ENCODE data around the gene NIN.
A peak's percentile ranks its signal among the peaks of the same experiment; 100 is the strongest.

The NIN gene

DNA sequence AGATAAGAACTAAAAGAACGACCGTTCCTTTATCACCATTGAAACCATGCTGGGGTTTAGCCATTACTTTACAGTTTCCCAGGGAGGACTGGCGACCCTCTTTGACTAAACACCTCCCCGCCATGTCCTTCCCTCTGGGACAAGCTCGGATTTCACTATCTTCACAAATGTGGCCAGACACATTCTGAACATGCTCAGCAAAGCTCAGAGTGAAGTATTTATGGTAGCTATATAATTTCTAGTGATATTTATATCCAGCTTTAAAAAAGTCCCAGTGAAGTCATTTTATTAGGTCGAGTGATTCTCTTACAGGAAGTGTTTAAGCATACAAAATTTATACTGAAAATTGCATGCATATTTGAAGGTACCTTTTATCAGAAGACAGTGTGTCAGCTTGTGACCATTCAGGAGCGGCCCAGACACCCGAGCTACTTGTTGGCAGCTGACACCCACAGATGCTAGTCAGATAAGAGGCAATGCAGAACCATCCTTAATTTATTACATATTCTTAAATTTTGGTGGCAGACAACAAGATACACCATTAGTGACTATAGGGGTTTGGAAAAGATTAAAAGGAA lies 36.8 kb downstream of the NIN start:
- 84 to 87% methylated on average over 8 of the region's 8 CpGs for WGBS, 2 experiments
- Histone ChIP-seq H3K4me3 (ENCODE audit: insufficient read depth, low read depth, low read length) (no peak overlapping the region), H3K4me1 (ENCODE audit: control insufficient read depth, insufficient read depth, low read length) (peaks cover 22% of the 10 kb centered on the region), H3K27ac (ENCODE audit: insufficient read depth, low read depth, low read length, poor library complexity, severe bottlenecking) (no peak overlapping the region), H3K9me3 (ENCODE audit: control insufficient read depth, low read length) (no peaks in the 10 kb centered on the region), H3K36me3 (ENCODE audit: control insufficient read depth, insufficient read depth, low read length) (peaks cover 10% of the 10 kb centered on the region), H3K27me3 (ENCODE audit: control insufficient read depth, insufficient read depth, low read length, poor library complexity, severe bottlenecking) (no peaks in the 10 kb centered on the region)

DNA sequence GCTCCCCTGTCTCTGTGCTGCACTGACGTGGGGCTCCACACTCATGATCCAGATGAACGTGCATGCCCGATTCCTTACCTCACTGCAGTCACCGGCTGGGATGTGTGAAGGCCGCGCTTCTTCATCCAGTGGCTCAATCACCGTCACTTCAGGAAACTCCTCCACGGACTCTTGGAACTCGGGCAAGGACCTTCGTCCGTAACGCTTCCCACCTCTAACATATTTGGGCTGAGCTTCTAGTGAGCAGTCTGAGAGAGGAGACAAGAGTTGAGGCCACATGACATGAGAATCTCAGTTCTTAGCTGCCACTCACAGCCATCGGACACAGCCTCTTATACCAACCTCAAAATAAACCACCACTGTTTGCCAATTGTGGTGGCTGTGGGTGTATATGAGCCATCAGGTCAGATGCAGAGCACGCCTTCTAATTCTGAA lies 38.3 kb downstream of the NIN start:
- Histone ChIP-seq H3K36me3 (ENCODE audit: control insufficient read depth, insufficient read depth, low read length) (peaks cover 10% of the 10 kb centered on the region), H3K27ac (ENCODE audit: insufficient read depth, low read depth, low read length, poor library complexity, severe bottlenecking) (no peak overlapping the region), H3K9me3 (ENCODE audit: control insufficient read depth, low read length) (no peaks in the 10 kb centered on the region), H3K4me3 (ENCODE audit: insufficient read depth, low read depth, low read length) (no peak overlapping the region), H3K27me3 (ENCODE audit: control insufficient read depth, insufficient read depth, low read length, poor library complexity, severe bottlenecking) (no peaks in the 10 kb centered on the region), H3K4me1 (ENCODE audit: control insufficient read depth, insufficient read depth, low read length) (peaks cover 16% of the 10 kb centered on the region)
- WGBS, 2 experiments = 95% methylated on average over 14 of the region's 14 CpGs

DNA sequence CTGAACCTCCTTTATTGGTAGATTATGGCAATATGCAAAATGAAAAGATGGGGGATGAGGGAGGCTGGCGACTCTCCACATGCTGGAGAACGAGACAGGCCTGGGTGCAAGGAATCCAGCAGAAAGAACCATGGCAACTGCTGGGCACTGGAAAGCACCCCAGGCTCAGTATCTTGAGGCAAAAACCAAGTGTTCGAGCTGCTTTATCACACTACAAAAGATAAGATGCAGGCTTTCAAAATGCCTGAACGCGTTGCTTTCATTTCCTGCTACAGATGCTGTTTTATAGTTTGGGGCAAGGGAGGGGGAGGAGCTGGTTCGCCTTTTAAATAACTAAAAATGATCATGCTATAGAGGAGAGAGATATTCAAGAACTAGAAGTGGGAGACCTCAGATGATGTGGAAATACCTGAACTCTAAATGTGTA lies 38.9 kb downstream of the NIN start:
- H3K27ac ChIP-seq (ENCODE audit: insufficient read depth, low read depth, low read length, poor library complexity, severe bottlenecking) = no peak overlapping the region
- H3K9me3 ChIP-seq (ENCODE audit: control insufficient read depth, low read length) = no peaks in the 10 kb centered on the region
- H3K4me1 ChIP-seq (ENCODE audit: control insufficient read depth, insufficient read depth, low read length) = peaks cover 17% of the 10 kb centered on the region
- no peak overlapping the region for H3K4me3 ChIP-seq (ENCODE audit: insufficient read depth, low read depth, low read length)
- peaks cover 10% of the 10 kb centered on the region for H3K36me3 ChIP-seq (ENCODE audit: control insufficient read depth, insufficient read depth, low read length)
- WGBS, 2 experiments = 94 to 97% methylated on average over 6 of the region's 6 CpGs
- H3K27me3 ChIP-seq (ENCODE audit: control insufficient read depth, insufficient read depth, low read length, poor library complexity, severe bottlenecking) = no peaks in the 10 kb centered on the region

DNA sequence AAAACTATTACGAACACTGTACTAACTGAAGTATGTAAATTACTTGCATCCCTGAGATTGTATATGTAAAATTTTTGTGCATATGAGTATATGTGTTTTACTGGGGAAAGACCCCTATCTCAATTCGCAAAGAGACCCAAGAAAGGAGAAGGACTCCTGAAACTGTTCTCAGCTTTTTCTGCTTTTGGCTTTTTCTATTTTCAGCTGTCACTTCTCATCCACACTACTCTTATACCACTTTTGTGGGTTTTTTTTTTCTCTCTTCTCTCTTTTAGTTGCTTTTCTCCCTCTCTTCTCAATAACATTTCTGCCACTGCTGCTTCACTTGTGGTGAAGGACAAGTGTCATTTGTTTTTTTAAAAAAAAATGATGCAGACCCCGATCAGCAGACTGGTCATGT lies 39.8 kb downstream of the NIN start:
- H3K9me3 ChIP-seq (ENCODE audit: control insufficient read depth, low read length) = no peaks in the 10 kb centered on the region
- H3K4me3 ChIP-seq (ENCODE audit: insufficient read depth, low read depth, low read length) = no peak overlapping the region
- H3K36me3 ChIP-seq (ENCODE audit: control insufficient read depth, insufficient read depth, low read length) = peaks cover 10% of the 10 kb centered on the region
- H3K27ac ChIP-seq (ENCODE audit: insufficient read depth, low read depth, low read length, poor library complexity, severe bottlenecking) = no peak overlapping the region
- peaks cover 22% of the 10 kb centered on the region for H3K4me1 ChIP-seq (ENCODE audit: control insufficient read depth, insufficient read depth, low read length)
- 94 to 98% methylated on average over 3 of the region's 3 CpGs for WGBS, 2 experiments
- no peaks in the 10 kb centered on the region for H3K27me3 ChIP-seq (ENCODE audit: control insufficient read depth, insufficient read depth, low read length, poor library complexity, severe bottlenecking)

DNA sequence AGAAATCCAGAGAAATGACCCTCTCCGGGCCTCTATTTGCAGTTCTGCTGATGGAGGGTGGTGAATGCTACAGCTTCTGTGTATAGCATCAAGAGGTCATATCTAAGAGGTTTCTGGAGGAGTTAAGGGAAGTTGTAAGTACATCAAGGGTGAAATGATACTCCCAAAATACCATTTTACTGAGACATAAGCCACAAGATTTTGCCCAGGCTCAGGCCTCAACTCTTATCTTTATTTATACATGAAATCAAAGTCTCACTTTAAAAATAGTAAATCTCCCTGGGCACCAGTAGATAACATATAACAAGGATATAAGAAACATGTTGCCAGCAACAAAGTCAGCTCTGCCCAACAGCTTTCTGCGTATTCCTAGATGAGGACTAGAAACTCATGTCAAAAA lies 40.4 kb downstream of the NIN start:
- Histone ChIP-seq H3K4me3 (ENCODE audit: insufficient read depth, low read depth, low read length) (no peak overlapping the region), H3K27me3 (ENCODE audit: control insufficient read depth, insufficient read depth, low read length, poor library complexity, severe bottlenecking) (no peaks in the 10 kb centered on the region), H3K9me3 (ENCODE audit: control insufficient read depth, low read length) (no peaks in the 10 kb centered on the region), H3K36me3 (ENCODE audit: control insufficient read depth, insufficient read depth, low read length) (peaks cover 10% of the 10 kb centered on the region), H3K4me1 (ENCODE audit: control insufficient read depth, insufficient read depth, low read length) (peaks cover 28% of the 10 kb centered on the region), H3K27ac (ENCODE audit: insufficient read depth, low read depth, low read length, poor library complexity, severe bottlenecking) (no peak overlapping the region)
- 93 to 96% methylated on average over 1 to 2 of the region's 2 CpGs for WGBS, 2 experiments

DNA sequence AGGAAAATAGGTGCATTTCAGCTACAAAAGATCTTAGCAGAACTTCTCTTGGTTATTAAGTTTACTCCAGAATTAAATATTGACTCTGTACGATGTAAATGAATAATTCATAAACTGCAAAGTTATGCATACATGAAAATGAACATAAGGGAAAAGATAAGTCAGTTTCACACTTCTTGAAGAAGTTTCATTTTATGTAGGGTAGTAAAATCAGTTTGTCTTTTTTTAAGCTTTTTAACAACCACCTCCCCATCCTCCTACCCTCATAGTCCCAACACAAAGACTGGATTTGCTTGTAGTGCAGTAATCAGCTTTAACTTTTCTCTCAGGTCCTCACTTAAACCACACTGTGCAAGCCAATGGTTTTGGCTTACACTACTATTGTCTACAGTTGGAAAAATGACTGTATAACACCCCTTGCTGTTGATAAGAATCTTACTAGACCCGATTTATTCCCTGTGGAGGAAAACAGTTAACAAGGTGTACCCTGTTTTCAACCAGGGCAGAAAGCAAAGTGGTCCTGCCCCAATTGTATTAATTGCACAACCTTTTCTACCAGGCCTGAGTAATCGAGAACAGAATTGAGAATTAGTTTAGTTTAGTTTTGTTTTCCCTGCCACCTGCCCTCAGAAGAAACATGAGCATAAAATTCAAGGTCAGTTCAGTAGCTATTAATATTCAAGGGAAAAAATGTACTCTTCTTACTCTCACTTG lies 44.1 kb downstream of the NIN start:
- Histone ChIP-seq H3K4me1 (ENCODE audit: control insufficient read depth, insufficient read depth, low read length) (peaks cover 40% of the 10 kb centered on the region), H3K27me3 (ENCODE audit: control insufficient read depth, insufficient read depth, low read length, poor library complexity, severe bottlenecking) (no peaks in the 10 kb centered on the region), H3K4me3 (ENCODE audit: insufficient read depth, low read depth, low read length) (no peak overlapping the region), H3K36me3 (ENCODE audit: control insufficient read depth, insufficient read depth, low read length) (peaks cover 10% of the 10 kb centered on the region), H3K9me3 (ENCODE audit: control insufficient read depth, low read length) (no peaks in the 10 kb centered on the region), H3K27ac (ENCODE audit: insufficient read depth, low read depth, low read length, poor library complexity, severe bottlenecking) (peak overlapping the region; percentile 36)
- WGBS, 2 experiments = 90 to 92% methylated on average over 2 to 3 of the region's 3 CpGs

DNA sequence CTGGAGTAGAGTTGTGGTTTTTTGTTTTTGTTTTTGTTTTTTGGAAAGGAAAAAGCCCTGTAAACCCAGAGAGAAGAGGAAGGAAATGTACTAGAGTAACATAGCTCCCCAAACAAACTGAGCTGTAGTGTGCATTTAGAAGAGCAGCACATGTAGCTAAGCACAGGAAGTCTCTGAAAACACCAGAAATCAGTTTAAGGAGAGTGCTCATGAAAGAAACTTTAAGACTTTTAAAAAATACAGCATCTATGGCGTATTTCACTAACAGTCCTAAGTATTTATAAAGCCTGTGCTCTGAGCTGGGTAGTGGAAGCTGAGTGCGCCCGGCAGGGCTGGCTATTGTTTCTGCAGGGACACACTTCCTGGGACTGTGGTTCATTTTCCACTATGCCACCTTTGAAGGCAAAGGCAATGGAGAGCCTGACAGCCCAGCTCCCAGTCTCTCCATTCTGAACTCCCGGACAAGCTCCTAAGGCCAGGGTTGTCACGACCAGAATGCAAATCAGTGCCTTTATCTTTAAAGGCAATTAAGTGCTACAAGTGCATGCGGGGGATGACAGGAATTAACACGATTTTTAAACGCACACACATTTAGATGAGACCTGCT lies 45.4 kb downstream of the NIN start:
- Histone ChIP-seq H3K36me3 (ENCODE audit: control insufficient read depth, insufficient read depth, low read length) (peaks cover 7% of the 10 kb centered on the region), H3K4me1 (ENCODE audit: control insufficient read depth, insufficient read depth, low read length) (peaks cover 40% of the 10 kb centered on the region), H3K4me3 (ENCODE audit: insufficient read depth, low read depth, low read length) (no peak overlapping the region), H3K27ac (ENCODE audit: insufficient read depth, low read depth, low read length, poor library complexity, severe bottlenecking) (peak overlapping the region; percentile 51), H3K27me3 (ENCODE audit: control insufficient read depth, insufficient read depth, low read length, poor library complexity, severe bottlenecking) (no peaks in the 10 kb centered on the region), H3K9me3 (ENCODE audit: control insufficient read depth, low read length) (no peaks in the 10 kb centered on the region)
- 36 to 39% methylated on average over 8 of the region's 8 CpGs for WGBS, 2 experiments

DNA sequence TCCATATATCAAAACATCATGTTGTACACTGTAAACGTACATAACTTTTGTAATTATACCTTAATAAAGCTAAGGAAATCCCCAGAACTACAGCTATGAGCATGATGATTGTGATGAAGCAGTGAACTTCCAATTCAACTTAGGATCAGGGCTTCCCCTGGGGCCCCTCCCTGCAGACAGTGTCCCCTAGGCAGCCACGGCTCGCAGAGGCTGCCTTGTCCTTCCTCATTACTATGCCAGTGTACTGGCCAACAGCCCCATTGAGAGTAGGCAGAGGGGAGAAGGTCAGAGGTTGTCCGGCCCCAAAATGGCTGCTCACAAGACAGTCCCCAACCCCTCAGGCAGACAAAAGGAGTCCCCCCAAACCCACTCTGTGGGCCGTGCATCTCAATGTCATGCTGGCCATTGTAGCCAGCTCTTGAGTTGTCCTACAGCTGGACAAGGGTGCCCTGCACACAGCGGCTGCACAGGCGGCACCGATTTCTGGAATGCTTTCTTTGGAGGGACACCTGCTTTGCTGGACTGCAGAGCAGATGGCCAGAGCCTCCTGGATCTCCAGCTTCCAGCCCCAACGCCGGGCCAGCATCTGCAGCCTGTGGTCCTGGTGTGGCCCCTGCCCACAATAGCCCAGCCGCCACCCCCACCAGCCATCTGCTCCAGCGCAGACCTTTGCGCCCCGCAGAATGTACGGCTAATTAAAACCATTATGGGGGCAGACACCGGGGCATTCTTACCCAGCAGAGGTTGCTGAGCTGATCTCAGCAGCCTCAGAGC lies 46.1 kb downstream of the NIN start:
- WGBS, 2 experiments = 87 to 91% methylated on average over 16 of the region's 16 CpGs
- H3K27me3 ChIP-seq (ENCODE audit: control insufficient read depth, insufficient read depth, low read length, poor library complexity, severe bottlenecking) = no peaks in the 10 kb centered on the region
- H3K27ac ChIP-seq (ENCODE audit: insufficient read depth, low read depth, low read length, poor library complexity, severe bottlenecking) = peak overlapping the region; percentile 51
- no peaks in the 10 kb centered on the region for H3K9me3 ChIP-seq (ENCODE audit: control insufficient read depth, low read length)
- peaks cover 5% of the 10 kb centered on the region for H3K36me3 ChIP-seq (ENCODE audit: control insufficient read depth, insufficient read depth, low read length)
- no peak overlapping the region for H3K4me3 ChIP-seq (ENCODE audit: insufficient read depth, low read depth, low read length)
- H3K4me1 ChIP-seq (ENCODE audit: control insufficient read depth, insufficient read depth, low read length) = peaks cover 40% of the 10 kb centered on the region

DNA sequence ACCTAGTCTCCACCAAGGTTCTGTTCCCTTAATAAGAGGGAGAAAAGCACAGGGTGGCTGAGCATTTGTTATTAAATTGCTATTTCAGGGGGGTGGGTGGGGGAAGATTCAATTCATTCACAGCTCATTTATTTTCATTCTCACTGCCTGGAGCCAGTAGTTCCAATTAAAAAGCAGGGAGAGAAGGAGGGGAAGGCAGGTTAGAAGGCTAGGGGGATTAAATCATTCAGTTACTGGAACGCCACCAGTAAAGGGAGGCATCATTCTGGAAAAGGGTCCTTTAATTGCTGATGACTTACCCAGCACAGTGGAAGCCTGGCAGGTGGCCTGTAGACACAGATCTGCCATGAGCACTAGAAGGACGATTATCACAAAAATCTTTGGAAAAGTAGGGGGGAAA lies 47.4 kb downstream of the NIN start:
- H3K9me3 ChIP-seq (ENCODE audit: control insufficient read depth, low read length) = no peaks in the 10 kb centered on the region
- no peak overlapping the region for H3K27ac ChIP-seq (ENCODE audit: insufficient read depth, low read depth, low read length, poor library complexity, severe bottlenecking)
- H3K36me3 ChIP-seq (ENCODE audit: control insufficient read depth, insufficient read depth, low read length) = no peaks in the 10 kb centered on the region
- H3K4me3 ChIP-seq (ENCODE audit: insufficient read depth, low read depth, low read length) = no peak overlapping the region
- 77 to 83% methylated on average over 2 of the region's 2 CpGs for WGBS, 2 experiments
- peaks cover 40% of the 10 kb centered on the region for H3K4me1 ChIP-seq (ENCODE audit: control insufficient read depth, insufficient read depth, low read length)
- no peaks in the 10 kb centered on the region for H3K27me3 ChIP-seq (ENCODE audit: control insufficient read depth, insufficient read depth, low read length, poor library complexity, severe bottlenecking)

DNA sequence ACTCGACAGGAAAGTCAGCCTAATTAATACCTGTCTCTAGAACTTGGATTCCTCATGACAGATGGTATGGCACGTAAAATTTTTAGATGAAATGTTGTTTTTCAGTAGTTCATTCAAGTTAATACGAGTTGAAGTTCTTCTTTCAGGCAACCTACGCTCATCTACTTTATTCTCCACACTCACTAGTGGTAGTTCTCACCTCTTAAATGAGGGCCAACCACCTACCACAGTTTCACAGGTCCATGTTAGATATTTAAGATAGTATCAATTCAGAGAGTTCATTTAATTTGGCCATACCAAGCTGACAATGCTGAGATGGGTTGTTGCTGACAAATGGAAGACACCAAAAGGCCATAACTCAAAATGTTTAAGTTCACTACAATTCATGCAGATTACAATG lies 50.6 kb downstream of the NIN start:
- Histone ChIP-seq H3K36me3 (ENCODE audit: control insufficient read depth, insufficient read depth, low read length) (no peaks in the 10 kb centered on the region), H3K4me3 (ENCODE audit: insufficient read depth, low read depth, low read length) (no peak overlapping the region), H3K4me1 (ENCODE audit: control insufficient read depth, insufficient read depth, low read length) (peaks cover 16% of the 10 kb centered on the region), H3K9me3 (ENCODE audit: control insufficient read depth, low read length) (no peaks in the 10 kb centered on the region), H3K27ac (ENCODE audit: insufficient read depth, low read depth, low read length, poor library complexity, severe bottlenecking) (no peak overlapping the region), H3K27me3 (ENCODE audit: control insufficient read depth, insufficient read depth, low read length, poor library complexity, severe bottlenecking) (no peaks in the 10 kb centered on the region)
- 98% methylated on average over 3 to 4 of the region's 4 CpGs for WGBS, 2 experiments
